Measurements from ENCODE around the gene FOXA2. TPM values are rescaled to one million over a fixed set of nuclear protein-coding genes. Genes with fewer than 3 reads are reported as not detected.

FOXA2 gene
- total RNA-seq, 1 experiment from 2014 or later = 19.3 TPM

DNA sequence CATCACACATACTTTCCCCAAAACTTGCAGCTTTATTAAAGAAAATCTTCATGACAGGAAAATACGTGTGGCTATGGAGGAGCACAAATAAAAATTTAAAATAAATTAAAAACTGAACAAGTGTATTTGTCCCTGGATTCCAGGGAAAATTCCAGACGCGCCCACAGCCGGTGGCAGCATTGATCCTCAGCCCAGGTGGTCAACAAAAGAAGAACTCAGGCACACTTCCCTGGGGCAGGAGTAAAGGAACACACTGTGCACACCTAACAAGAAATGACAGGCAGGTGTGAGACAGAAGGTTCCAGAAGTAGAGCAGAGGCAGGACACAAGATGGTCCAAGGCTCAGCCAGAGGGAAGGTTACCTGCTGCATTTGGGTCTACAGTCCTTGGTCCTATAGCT, 36.3 kb downstream of the FOXA2 start:
- H3K4me3 ChIP-seq (ENCODE audit: insufficient read depth, low read depth, low read length) = no peak overlapping the region
- H3K36me3 ChIP-seq (replicated peaks; ENCODE audit: control insufficient read depth, insufficient read depth, low read length) = no peaks in the 10 kb centered on the region
- peaks cover 1% of the 10 kb centered on the region; the same call in 1 of the 2 replicates for H3K27me3 ChIP-seq (ENCODE audit: control insufficient read depth, insufficient read depth, low read length)
- DNase-seq = no peak

- no peaks in the 10 kb centered on the region for H3K36me3 ChIP-seq (replicated peaks; ENCODE audit: control insufficient read depth, insufficient read depth, low read length)
- no peaks in the 10 kb centered on the region for H3K27me3 ChIP-seq (ENCODE audit: control insufficient read depth, insufficient read depth, low read length)
- no peak overlapping the region for H3K4me3 ChIP-seq (ENCODE audit: insufficient read depth, low read depth, low read length)
- no peak for DNase-seq
Observed at GRCh38 chr20:22546344-22546743, 38.0 kb downstream of the FOXA2 start.

DNA sequence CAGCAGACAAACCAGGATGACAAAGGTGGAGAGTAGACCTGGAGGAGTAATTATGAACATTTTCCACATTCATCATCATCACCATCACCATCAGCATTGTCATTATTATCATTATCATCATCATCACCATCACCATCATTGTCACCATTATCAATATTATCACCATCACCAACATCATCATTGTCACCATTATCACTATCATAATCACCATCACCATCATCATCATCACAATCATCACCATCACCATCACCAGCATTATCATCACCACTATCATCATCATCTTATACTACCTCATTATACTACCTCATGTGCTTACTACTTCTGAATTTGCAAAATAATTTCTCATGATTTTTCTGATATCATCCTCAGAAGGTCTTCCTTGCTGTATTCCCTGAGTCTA, 39.3 kb downstream of the FOXA2 start:
- DNase-seq = no peak
- no peak overlapping the region for H3K4me3 ChIP-seq (ENCODE audit: insufficient read depth, low read depth, low read length)
- no peaks in the 10 kb centered on the region for H3K27me3 ChIP-seq (ENCODE audit: control insufficient read depth, insufficient read depth, low read length)
- H3K36me3 ChIP-seq (replicated peaks; ENCODE audit: control insufficient read depth, insufficient read depth, low read length) = no peaks in the 10 kb centered on the region

- no peak for DNase-seq
- Histone ChIP-seq H3K4me3 (ENCODE audit: insufficient read depth, low read depth, low read length) (no peak overlapping the region), H3K36me3 (replicated peaks; ENCODE audit: control insufficient read depth, insufficient read depth, low read length) (no peaks in the 10 kb centered on the region), H3K27me3 (ENCODE audit: control insufficient read depth, insufficient read depth, low read length) (no peaks in the 10 kb centered on the region)
Observed at GRCh38 chr20:22544462-22544861, 39.9 kb downstream of the FOXA2 start.

GRCh38 chr20:22542427-22542826, 41.9 kb downstream of the FOXA2 start:
- Histone ChIP-seq H3K4me3 (ENCODE audit: insufficient read depth, low read depth, low read length) (no peak overlapping the region), H3K27me3 (ENCODE audit: control insufficient read depth, insufficient read depth, low read length) (no peaks in the 10 kb centered on the region), H3K36me3 (replicated peaks; ENCODE audit: control insufficient read depth, insufficient read depth, low read length) (no peaks in the 10 kb centered on the region)
- no peak for DNase-seq

DNA sequence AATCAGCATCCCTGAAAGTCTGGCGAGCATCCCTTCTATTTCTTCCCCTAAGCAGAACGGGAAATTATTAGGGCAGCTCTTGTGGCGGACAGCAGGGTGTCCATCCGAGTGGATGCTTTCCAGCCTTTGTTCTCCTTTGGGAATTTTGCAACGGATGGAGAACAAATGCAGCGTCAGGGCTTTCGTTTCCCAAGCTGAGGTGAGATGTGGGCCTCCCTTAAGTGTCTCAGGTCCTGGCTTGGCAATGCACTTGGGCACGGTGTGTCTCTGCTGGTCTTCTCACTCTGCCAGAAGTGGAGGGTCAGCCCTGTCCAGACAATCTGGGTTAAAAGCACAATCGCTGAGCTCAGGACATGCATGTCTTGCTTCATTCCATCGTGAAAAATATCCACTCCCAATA, 43.5 kb downstream of the FOXA2 start:
- Histone ChIP-seq H3K27me3 (ENCODE audit: control insufficient read depth, insufficient read depth, low read length) (no peaks in the 10 kb centered on the region; the same call in 1 of the 2 replicates), H3K4me3 (ENCODE audit: insufficient read depth, low read depth, low read length) (no peak overlapping the region), H3K36me3 (replicated peaks; ENCODE audit: control insufficient read depth, insufficient read depth, low read length) (no peaks in the 10 kb centered on the region)
- DNase-seq = no peak

DNA sequence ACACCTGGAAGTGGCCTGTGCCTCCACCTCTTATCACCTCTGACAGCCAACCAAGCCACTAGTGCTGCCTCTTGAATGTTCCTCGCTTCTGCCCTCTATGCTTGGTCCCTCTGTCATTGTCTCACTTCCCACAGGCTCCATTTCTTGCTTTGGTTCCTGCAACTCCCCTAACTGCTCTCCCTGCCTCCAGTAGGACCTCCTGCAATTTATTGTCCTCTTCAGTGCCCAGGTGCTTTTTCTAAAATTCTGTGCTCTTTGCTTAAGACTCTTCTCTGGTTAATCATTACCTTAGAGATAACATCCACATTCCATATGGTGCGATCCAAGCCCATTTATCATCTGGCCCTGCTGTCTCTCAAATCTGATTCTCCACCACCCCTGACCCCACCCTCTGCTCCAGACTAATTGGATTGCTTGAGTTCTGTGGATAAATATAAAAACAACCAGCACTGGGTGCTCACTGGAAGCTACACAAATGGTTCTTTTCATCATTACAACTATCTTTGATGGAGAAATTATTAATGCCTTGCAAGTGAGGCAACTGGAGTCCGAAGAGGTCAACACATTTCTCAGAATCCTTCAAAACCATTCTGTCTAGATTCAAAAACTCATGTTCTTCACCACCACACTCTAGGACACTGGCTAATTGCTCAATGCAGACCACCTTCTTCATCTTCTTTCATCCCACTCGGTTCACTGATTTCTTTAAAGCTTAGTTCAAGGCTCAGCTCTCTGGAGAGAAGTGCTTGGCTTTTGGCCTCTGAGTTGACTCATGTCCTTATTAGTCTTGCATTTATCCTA, 47.2 kb downstream of the FOXA2 start:
- DNase-seq = no peak
- H3K36me3 ChIP-seq (replicated peaks; ENCODE audit: control insufficient read depth, insufficient read depth, low read length) = no peaks in the 10 kb centered on the region
- H3K27me3 ChIP-seq (ENCODE audit: control insufficient read depth, insufficient read depth, low read length) = no peaks in the 10 kb centered on the region; the same call in 1 of the 2 replicates
- no peak overlapping the region for H3K4me3 ChIP-seq (ENCODE audit: insufficient read depth, low read depth, low read length)

DNA sequence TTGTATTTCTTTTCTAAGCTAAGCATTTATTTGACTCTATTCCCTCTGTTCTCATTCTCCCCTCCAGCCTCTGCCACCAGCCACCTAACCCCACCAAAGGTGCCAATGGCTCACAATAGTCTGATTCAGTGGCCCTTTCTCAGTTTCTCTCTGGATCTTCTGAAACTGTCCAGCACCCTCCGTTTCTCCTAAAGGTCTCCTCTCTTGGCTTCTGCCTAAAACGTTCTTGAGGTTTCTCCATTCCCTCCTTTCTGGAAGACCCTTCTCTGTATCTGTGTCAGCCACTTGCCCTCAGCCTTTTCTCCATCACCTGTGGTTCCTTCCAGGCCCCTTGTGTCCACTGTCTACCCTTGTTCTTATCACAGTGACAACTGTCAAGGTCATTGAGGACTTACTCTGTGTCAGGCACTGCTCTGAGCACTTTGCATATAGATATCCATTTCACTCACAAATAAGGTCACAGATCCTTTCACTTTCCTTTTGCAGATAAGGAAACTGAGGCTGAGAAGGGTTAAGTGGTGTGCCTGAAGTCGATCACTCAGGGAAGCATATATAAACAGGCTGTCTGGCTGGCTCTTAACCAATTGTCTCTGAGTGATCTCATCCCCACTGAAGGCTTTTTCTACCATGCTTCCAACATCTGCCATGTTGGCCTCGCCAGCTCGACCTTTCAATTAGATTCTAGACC, 48.1 kb downstream of the FOXA2 start:
- DNase-seq = no peak
- Histone ChIP-seq H3K36me3 (replicated peaks; ENCODE audit: control insufficient read depth, insufficient read depth, low read length) (no peaks in the 10 kb centered on the region), H3K27me3 (ENCODE audit: control insufficient read depth, insufficient read depth, low read length) (no peaks in the 10 kb centered on the region; the same call in 1 of the 2 replicates), H3K4me3 (ENCODE audit: insufficient read depth, low read depth, low read length) (no peak overlapping the region)

- H3K4me3 ChIP-seq (ENCODE audit: insufficient read depth, low read depth, low read length) = no peak overlapping the region
- no peak for DNase-seq
- no peaks in the 10 kb centered on the region for H3K36me3 ChIP-seq (replicated peaks; ENCODE audit: control insufficient read depth, insufficient read depth, low read length)
- no peaks in the 10 kb centered on the region; the same call in 1 of the 2 replicates for H3K27me3 ChIP-seq (ENCODE audit: control insufficient read depth, insufficient read depth, low read length)
Observed at GRCh38 chr20:22535483-22535882, 48.9 kb downstream of the FOXA2 start.

GRCh38 chr20:22533823-22534751, 50.3 kb downstream of the FOXA2 start:
- H3K36me3 ChIP-seq (replicated peaks; ENCODE audit: control insufficient read depth, insufficient read depth, low read length) = no peaks in the 10 kb centered on the region
- no peaks in the 10 kb centered on the region; the same call in 1 of the 2 replicates for H3K27me3 ChIP-seq (ENCODE audit: control insufficient read depth, insufficient read depth, low read length)
- H3K4me3 ChIP-seq (ENCODE audit: insufficient read depth, low read depth, low read length) = no peak overlapping the region
- no peak for DNase-seq

DNA sequence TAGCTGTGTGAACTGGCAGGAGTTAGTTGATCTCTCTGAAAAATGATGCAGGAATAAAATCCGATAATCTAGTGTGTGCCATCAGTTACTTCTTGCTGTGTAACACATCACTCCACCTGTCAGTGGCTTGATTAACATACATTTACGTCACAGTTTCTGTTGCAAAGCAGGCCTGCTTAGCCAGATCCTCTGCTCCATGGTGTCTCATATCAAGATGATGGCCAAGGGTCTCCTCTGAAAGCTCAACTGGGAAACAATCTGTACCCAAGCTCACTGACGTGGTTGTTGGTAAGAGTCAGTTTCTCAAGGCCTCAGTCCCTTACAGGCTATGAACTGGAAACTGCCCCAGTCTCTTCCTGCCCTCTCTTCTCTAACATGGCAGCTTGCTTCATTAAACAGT, 51.8 kb downstream of the FOXA2 start:
- no peaks in the 10 kb centered on the region; the same call in 1 of the 2 replicates for H3K27me3 ChIP-seq (ENCODE audit: control insufficient read depth, insufficient read depth, low read length)
- no peak for DNase-seq
- no peaks in the 10 kb centered on the region for H3K36me3 ChIP-seq (replicated peaks; ENCODE audit: control insufficient read depth, insufficient read depth, low read length)
- H3K4me3 ChIP-seq (ENCODE audit: insufficient read depth, low read depth, low read length) = no peak overlapping the region

DNA sequence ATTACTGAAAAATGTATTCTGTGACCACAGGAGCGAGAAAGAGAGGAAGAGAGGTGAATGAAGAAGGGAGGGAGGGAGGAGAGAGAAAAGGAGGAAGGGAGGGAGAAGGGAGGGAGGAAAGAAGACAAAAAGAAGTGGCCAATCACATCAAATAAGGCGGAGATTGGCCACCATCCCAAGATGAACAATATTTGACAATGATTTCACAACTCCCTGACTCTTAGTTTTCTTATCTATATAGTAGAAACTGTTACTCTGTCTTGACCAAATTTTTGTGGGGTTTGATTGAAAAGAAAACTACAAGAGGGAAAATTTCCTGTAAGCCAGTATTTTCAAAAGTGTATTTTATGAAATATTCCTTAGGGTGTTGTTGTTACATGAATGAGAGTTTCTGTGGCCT, 52.6 kb downstream of the FOXA2 start:
- no peak for DNase-seq
- Histone ChIP-seq H3K4me3 (ENCODE audit: insufficient read depth, low read depth, low read length) (no peak overlapping the region), H3K27me3 (ENCODE audit: control insufficient read depth, insufficient read depth, low read length) (no peaks in the 10 kb centered on the region; the same call in 1 of the 2 replicates), H3K36me3 (replicated peaks; ENCODE audit: control insufficient read depth, insufficient read depth, low read length) (no peaks in the 10 kb centered on the region)

DNA sequence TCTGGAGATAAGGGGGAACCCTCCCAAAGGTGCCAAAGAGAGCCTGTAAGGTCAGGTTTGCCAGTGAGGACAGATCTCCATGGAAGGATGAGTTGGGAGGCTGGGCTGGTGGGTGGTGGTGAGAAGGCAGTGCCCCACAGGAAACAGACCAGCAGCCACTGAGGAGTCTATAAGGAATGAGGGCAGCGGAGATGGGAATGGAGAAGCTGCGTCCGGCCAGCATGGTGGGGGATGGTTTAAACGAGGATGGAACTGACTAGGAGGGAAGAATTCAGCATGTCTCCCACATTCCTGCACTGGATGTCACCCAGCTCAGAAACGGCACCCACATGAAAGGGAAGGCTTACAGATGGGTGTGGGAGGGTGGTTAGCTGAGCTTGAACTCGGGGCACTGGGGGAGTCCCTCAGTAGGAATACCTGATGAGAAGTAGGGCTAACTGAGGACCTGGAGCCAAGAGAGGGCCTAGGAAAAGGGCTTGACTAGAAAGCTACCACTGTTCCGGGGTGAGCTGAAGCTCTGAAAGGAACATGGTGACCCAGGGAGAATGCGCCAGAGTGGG, 53.2 kb downstream of the FOXA2 start:
- Histone ChIP-seq H3K36me3 (replicated peaks; ENCODE audit: control insufficient read depth, insufficient read depth, low read length) (no peaks in the 10 kb centered on the region), H3K27me3 (ENCODE audit: control insufficient read depth, insufficient read depth, low read length) (no peaks in the 10 kb centered on the region; the same call in 1 of the 2 replicates), H3K4me3 (ENCODE audit: insufficient read depth, low read depth, low read length) (no peak overlapping the region)
- DNase-seq = no peak
